ENCODE measurements around the gene NXPE3.
A peak's percentile ranks its signal among the peaks of the same experiment; 100 is the strongest.
"Not testable (repeated sequence)": the region's sequence is repeated elsewhere in the genome, so short reads cannot be mapped to it uniquely, and the experiment has no call there.

The NXPE3 gene

GRCh38 chr3:101758224-101758623, 20.8 kb upstream of the NXPE3 start:
- POLR2A ChIA-PET (ENCODE audit: low non-redundant PET), result no interaction called here
- no peak overlapping the region for H3K27ac ChIP-seq
- TF ChIP-seq CTCF (conservative IDR thresholded peaks at IDR 0.05; ENCODE audit: low read depth), result no peak
- CTCF ChIA-PET, result interaction anchor here (0.7 kb wide), 1 partner anchor 194 kb away, joined by 3 read pairs; no protein-coding TSS in a partner anchor
- no peak for DNase-seq (ENCODE audit: low spot score)

DNA sequence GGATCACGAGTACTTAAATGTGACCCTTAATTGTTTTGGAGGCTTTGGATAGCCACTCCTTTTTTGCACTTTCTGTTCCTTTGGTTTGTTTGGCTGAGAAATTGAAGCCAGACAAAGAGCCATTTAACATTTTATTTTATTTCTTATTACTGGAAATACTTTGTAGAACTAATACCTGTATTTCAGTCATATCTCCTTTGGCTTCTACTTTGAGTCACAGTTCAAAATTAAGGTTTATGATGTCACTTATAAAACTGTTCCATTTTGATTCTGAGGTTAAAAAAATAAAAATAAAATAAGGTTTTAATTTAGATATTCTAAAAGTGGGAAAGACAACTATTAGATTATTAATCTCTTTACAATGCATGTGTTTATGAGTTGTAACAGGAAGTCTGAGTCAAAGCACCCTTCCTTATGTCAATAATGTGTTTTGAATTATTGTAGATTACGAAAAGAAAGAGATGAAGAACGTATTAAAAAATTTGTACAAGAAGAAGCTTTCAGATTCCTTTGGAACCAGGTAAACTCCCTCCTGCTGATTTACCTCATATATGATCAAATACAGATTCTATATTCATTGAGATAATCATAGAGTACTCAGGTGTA, 16.9 kb upstream of the NXPE3 start:
- CTCF ChIA-PET, result no interaction called here
- no peak for DNase-seq (ENCODE audit: low spot score)
- H3K27ac ChIP-seq, result no peak overlapping the region
- no peak for TF ChIP-seq CTCF (conservative IDR thresholded peaks at IDR 0.05; ENCODE audit: low read depth)
- POLR2A ChIA-PET (ENCODE audit: low non-redundant PET), result no interaction called here

GRCh38 chr3:101777745-101778281, 1.2 kb upstream of the NXPE3 start:
- CTCF ChIA-PET; H3K27ac ChIP-seq; POLR2A ChIA-PET (ENCODE audit: low non-redundant PET); DNase-seq (ENCODE audit: low spot score): not testable (repeated sequence)

- DNase-seq (ENCODE audit: low spot score), result no peak
- ChIA-PET CTCF (interaction anchor here (0.6 kb wide), 1 partner anchor 315 kb away, joined by 4 read pairs; no protein-coding TSS in a partner anchor), POLR2A (ENCODE audit: low non-redundant PET) (interaction anchor here (0.5 kb wide), 1 partner anchor 54 kb away, joined by 3 read pairs; the partner anchor contains the start of gene CEP97)
- peak overlapping the region; percentile 82 for H3K27ac ChIP-seq
- TF ChIP-seq CTCF (conservative IDR thresholded peaks at IDR 0.05; ENCODE audit: low read depth), result no peak
Observed at GRCh38 chr3:101778385-101779046, 495 bp upstream of the NXPE3 start.

DNA sequence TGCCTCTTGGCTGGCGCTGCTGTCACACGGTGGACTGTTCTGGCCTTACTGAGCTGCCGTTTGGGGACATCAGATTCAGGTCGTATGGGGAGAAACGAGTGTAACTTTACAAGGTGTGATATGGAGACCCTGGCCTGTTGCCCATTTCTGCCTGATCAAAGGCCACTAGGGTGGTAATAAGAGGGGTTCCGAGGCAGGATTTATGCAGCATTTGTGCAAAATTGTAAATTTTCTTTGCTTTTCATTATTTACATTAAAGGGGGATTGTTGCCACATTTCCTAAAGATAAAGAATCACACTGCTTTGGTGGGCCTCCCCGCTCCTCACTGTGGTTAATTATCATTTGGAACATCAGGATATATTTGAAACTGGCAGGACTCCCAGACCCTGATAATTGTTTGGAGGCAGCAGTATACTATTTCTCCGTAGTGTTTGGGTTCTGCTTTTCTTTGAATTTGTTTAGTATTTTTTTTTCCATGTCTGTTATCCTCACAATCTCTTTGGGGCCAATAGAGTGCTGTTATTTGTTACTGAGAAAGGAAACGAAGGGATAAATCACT, 891 bp downstream of the NXPE3 start:
- no peak for DNase-seq (ENCODE audit: low spot score)
- ChIA-PET CTCF (interaction anchor here (0.6 kb wide), 1 partner anchor 55 kb away, joined by 3 read pairs; the partner anchor contains the start of gene CEP97), POLR2A (ENCODE audit: low non-redundant PET) (interaction anchor here (0.6 kb wide), 1 partner anchor 95 kb away, joined by 3 read pairs; no protein-coding TSS in a partner anchor)
- no peak for TF ChIP-seq CTCF (conservative IDR thresholded peaks at IDR 0.05; ENCODE audit: low read depth)
- H3K27ac ChIP-seq, result peak overlapping the region; percentile 82

DNA sequence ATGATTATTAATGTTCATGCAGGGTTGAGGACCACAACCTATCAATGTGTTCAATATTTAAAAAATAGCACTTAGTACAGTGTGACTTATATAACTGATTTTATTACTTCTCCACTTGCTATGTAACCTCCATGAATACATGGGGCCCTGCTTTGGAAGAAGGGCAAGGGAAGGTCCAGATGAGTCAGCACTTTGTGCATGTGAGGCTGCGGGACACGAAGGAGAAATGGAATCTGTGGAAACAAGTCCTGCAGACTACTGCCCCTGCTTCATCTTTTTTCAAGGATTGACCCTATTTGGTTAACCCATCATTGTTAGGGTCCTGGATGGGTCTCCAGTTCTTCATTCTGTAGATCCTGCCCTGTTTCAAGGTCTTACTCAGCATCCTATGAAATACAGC, 1.6 kb downstream of the NXPE3 start:
- no peak for TF ChIP-seq CTCF (conservative IDR thresholded peaks at IDR 0.05; ENCODE audit: low read depth)
- no peak overlapping the region for H3K27ac ChIP-seq
- POLR2A ChIA-PET (ENCODE audit: low non-redundant PET), result no interaction called here
- DNase-seq (ENCODE audit: low spot score), result peak; percentile 50
- CTCF ChIA-PET, result no interaction called here

DNA sequence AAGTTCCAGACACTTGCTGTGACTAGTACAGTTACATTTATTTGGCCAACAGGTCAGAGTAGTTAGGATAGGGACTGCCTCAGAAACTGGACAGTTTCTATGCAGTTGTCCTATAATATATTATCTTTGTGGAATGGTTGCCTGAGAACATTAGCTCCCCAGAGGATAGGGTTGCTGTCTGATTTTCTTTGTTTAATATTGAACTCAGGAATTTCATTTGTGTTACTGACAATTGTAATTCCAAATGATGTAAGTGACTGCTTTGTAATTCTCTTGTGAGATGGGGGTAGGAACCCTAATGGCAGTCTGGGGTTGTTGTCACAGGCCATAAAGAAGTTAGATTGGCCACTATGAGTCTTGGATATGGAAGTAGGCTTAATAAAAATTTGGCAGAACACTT, 2.2 kb downstream of the NXPE3 start:
- no peak overlapping the region for H3K27ac ChIP-seq
- TF ChIP-seq CTCF (conservative IDR thresholded peaks at IDR 0.05; ENCODE audit: low read depth), result no peak
- DNase-seq (ENCODE audit: low spot score), result no peak
- POLR2A ChIA-PET (ENCODE audit: low non-redundant PET), result no interaction called here
- CTCF ChIA-PET, result no interaction called here
